PFSK-1 (cell line): Measurements from ENCODE around the gene HECTD1.

Experiments used
- POLR2AphosphoS5 ChIP-seq: IDR thresholded peaks from 2 replicates; pipeline ENCODE4 v1.6.1; 2012; ENCODE audit warnings: low read depth, mild to moderate bottlenecking, control low read depth, low read length, moderate library complexity
- REST ChIP-seq, 2 experiments: IDR thresholded peaks; 2 replicates each; pipeline versions ENCODE4 v1.6.1 to v1.8.0; 2011 to 2012; ENCODE audit warnings: low read depth in 2 of 2, low read length in 2 of 2, control low read depth in 1 of 2, inconsistent platforms in 1 of 2, mild to moderate bottlenecking in 1 of 2, moderate library complexity in 1 of 2; ENCODE audit not compliant: insufficient read depth in 1 of 2
- TAF1 ChIP-seq: IDR thresholded peaks from 2 replicates; pipeline ENCODE4 v1.6.1; 2012; ENCODE audit warnings: low read length, control low read depth, borderline replicate concordance; ENCODE audit not compliant: insufficient read depth

DNA sequence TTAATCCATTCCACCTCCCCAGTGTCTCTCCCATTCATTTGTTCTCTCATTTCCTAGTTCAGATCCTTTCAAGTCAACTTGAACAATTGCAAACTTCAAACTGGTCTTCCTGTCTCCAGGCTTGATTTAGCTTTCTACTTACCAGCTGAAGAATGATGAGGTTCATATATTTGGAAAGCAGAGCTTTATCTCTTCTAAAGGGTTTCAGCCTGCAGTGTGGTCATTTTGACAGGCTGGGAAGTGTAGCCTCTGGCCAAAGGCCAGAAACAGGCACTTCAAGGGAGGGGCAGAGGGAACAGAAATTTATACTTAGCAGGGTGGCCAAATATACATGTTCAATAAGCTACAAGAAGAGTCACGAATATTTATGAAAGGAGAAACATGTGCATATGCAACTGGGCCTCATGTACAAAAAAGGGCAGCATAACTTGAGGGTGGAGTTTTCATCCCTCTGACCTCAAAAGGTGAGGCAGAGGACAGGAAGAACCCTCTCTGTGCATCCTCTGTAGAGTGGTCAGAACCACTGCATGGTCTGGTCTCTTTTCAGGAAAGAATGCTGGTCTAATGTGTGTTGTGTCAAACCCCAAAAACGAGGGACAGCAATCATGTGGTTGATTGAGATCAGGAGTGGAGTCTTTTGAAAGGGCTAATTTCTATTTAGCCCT is 34.0 kb upstream of the HECTD1 start:
- TF ChIP-seq POLR2AphosphoS5 (no peak), REST (IDR thresholded peaks at IDR 0.05; ENCODE audit: insufficient read depth in 1 of 2, low read depth in 2 of 2, low read length in 2 of 2) (no peak), TAF1 (no peak)
